Forelimb muscle (tissue), 1 donor: ENCODE measurements around the gene ARHGAP22. TPM values are rescaled to one million over a fixed set of nuclear protein-coding genes. Genes with fewer than 3 reads are reported as not detected.

Source experiments
- DNase-seq: peaks from one replicate; pipeline ENCODE4 v3.0.0-alpha.2; 2013; ENCODE audit warnings: low read depth
- polyA plus RNA-seq: library from polyadenylated mRNA; unstranded; fragments of 120-200 nt; gene quantifications from one replicate; pipeline ENCODE4 v1.2.1, GENCODE V29; 2013; ENCODE audit not compliant: insufficient read length

The ARHGAP22 gene
- polyA plus RNA-seq, 1 donor = 1.3 TPM

GRCh38 chr10:48497780-48498770 lies 106.8 kb downstream of the ARHGAP22 start:
- DNase-seq = no peak

- peak; percentile 19 for DNase-seq
Measured at GRCh38 chr10:48496831-48497779, 107.8 kb downstream of the ARHGAP22 start.

GRCh38 chr10:48496105-48496830 lies 108.6 kb downstream of the ARHGAP22 start:
- no peak for DNase-seq

- no peak for DNase-seq
Measured at GRCh38 chr10:48495282-48496045, 109.4 kb downstream of the ARHGAP22 start.

GRCh38 chr10:48494611-48495010 lies 110.3 kb downstream of the ARHGAP22 start:
- DNase-seq = no peak

- DNase-seq = no peak
Measured at GRCh38 chr10:48494073-48494472, 110.8 kb downstream of the ARHGAP22 start.

GRCh38 chr10:48493083-48493871 lies 111.6 kb downstream of the ARHGAP22 start:
- DNase-seq = no peak

GRCh38 chr10:48492201-48492600 lies 112.7 kb downstream of the ARHGAP22 start:
- no peak for DNase-seq

GRCh38 chr10:48491392-48492139 lies 113.3 kb downstream of the ARHGAP22 start:
- DNase-seq = no peak

GRCh38 chr10:48490946-48491345 lies 113.9 kb downstream of the ARHGAP22 start:
- DNase-seq = no peak

- DNase-seq = no peak
Measured at GRCh38 chr10:48490571-48490940, 114.3 kb downstream of the ARHGAP22 start.

- DNase-seq = no peak
Measured at GRCh38 chr10:48489099-48489498, 115.8 kb downstream of the ARHGAP22 start.

- no peak for DNase-seq
Measured at GRCh38 chr10:48487244-48487643, 117.6 kb downstream of the ARHGAP22 start.

GRCh38 chr10:48485711-48486110 lies 119.2 kb downstream of the ARHGAP22 start:
- no peak for DNase-seq

- no peak for DNase-seq
Measured at GRCh38 chr10:48484911-48485310, 120.0 kb downstream of the ARHGAP22 start.

- DNase-seq = no peak
Measured at GRCh38 chr10:48482207-48482606, 122.7 kb downstream of the ARHGAP22 start.

GRCh38 chr10:48481385-48481784 lies 123.5 kb downstream of the ARHGAP22 start:
- no peak for DNase-seq

- no peak for DNase-seq
Measured at GRCh38 chr10:48480397-48481374, 124.2 kb downstream of the ARHGAP22 start.
